ENCODE data around the gene TRPV4.

- TF ChIP-seq POLR2A (IDR thresholded peaks at IDR 0.05) (no peak), POLR2AphosphoS5 (IDR thresholded peaks at IDR 0.05; ENCODE audit: insufficient read depth in 1 of 2, low read depth in 1 of 2) (no peak)
These were observed 51.4 kb downstream of the TRPV4 start for GRCh38 chr12:109781668-109782325.

Measured in vagina (tissue), 2 donors.